PFSK-1 (cell line): ENCODE data around the gene TRUB1.

ENCODE experiments used
- FOXP2 ChIP-seq: optimal IDR thresholded peaks from 2 replicates; pipeline ENCODE3; 2011; ENCODE audit warnings: borderline replicate concordance, control low read depth, inconsistent platforms; ENCODE audit not compliant: insufficient read depth; ENCODE audit errors: extremely low read length, extremely low read depth
- POLR2AphosphoS5 ChIP-seq: IDR thresholded peaks from 2 replicates; pipeline ENCODE4 v1.6.1; 2012; ENCODE audit warnings: low read depth, mild to moderate bottlenecking, control low read depth, low read length, moderate library complexity
- REST ChIP-seq, 2 experiments: IDR thresholded peaks; 2 replicates each; pipeline versions ENCODE4 v1.6.1 to v1.8.0; 2011 to 2012; ENCODE audit warnings: low read depth in 2 of 2, low read length in 2 of 2, control low read depth in 1 of 2, inconsistent platforms in 1 of 2, mild to moderate bottlenecking in 1 of 2, moderate library complexity in 1 of 2; ENCODE audit not compliant: insufficient read depth in 1 of 2
- SIN3A ChIP-seq: IDR thresholded peaks from 2 replicates; pipeline ENCODE4 v1.6.1; 2012; ENCODE audit warnings: mild to moderate bottlenecking, low read length, moderate library complexity, borderline replicate concordance; ENCODE audit not compliant: insufficient read depth
- TAF1 ChIP-seq: IDR thresholded peaks from 2 replicates; pipeline ENCODE4 v1.6.1; 2012; ENCODE audit warnings: low read length, control low read depth, borderline replicate concordance; ENCODE audit not compliant: insufficient read depth

The TRUB1 gene

GRCh38 chr10:114998993-114999392, 61.0 kb downstream of the TRUB1 start:
- TF ChIP-seq POLR2AphosphoS5: no peak
- TF ChIP-seq TAF1: no peak
- no peak for TF ChIP-seq REST (IDR thresholded peaks at IDR 0.05; ENCODE audit: insufficient read depth in 1 of 2, low read depth in 2 of 2, low read length in 2 of 2)
- TF ChIP-seq FOXP2: no peak
- TF ChIP-seq SIN3A: no peak

GRCh38 chr10:115001506-115002381, 63.7 kb downstream of the TRUB1 start:
- TF ChIP-seq POLR2AphosphoS5: no peak
- TF ChIP-seq REST (IDR thresholded peaks at IDR 0.05; ENCODE audit: insufficient read depth in 1 of 2, low read depth in 2 of 2, low read length in 2 of 2): no peak
- TF ChIP-seq FOXP2: no peak
- no peak for TF ChIP-seq SIN3A
- no peak for TF ChIP-seq TAF1

- TF ChIP-seq FOXP2 (no peak), POLR2AphosphoS5 (no peak), REST (IDR thresholded peaks at IDR 0.05; ENCODE audit: insufficient read depth in 1 of 2, low read depth in 2 of 2, low read length in 2 of 2) (no peak), SIN3A (no peak), TAF1 (no peak)
Measured at GRCh38 chr10:115003396-115003795, 65.4 kb downstream of the TRUB1 start.

GRCh38 chr10:115004236-115004862, 66.4 kb downstream of the TRUB1 start:
- TF ChIP-seq REST (IDR thresholded peaks at IDR 0.05; ENCODE audit: insufficient read depth in 1 of 2, low read depth in 2 of 2, low read length in 2 of 2): no peak
- no peak for TF ChIP-seq SIN3A
- no peak for TF ChIP-seq POLR2AphosphoS5
- no peak for TF ChIP-seq TAF1
- no peak for TF ChIP-seq FOXP2
